ENCODE data around the gene UTF1.

Gene UTF1

GRCh38 chr10:133267829-133268228, 37.8 kb downstream of the UTF1 start:
- Histone ChIP-seq H3K4me1 (ENCODE audit: control insufficient read depth, low read length) (no peaks in the 10 kb centered on the region), H4K20me1 (ENCODE audit: control insufficient read depth, insufficient read depth, low read depth, low read length) (no peaks in the 10 kb centered on the region), H3K4me2 (ENCODE audit: low read length) (no peak overlapping the region), H3K27me3 (ENCODE audit: control insufficient read depth, low read length) (no peaks in the 10 kb centered on the region), H3F3A (ENCODE audit: control insufficient read depth, insufficient read depth) (no peaks in the 10 kb centered on the region), H3K9me2 (replicated peaks; ENCODE audit: control insufficient read depth, low read length) (no peaks in the 10 kb centered on the region), H3K79me2 (ENCODE audit: control insufficient read depth, low read length) (no peaks in the 10 kb centered on the region), H3K4me3 (ENCODE audit: low read length) (no peak overlapping the region), H3K27ac (ENCODE audit: low read depth, low read length) (no peak overlapping the region), H3K9me3 (ENCODE audit: control insufficient read depth, insufficient read depth, low read length) (no peaks in the 10 kb centered on the region), H3K36me3 (ENCODE audit: control insufficient read depth, low read length) (no peaks in the 10 kb centered on the region)
- TF ChIP-seq CTCF (IDR thresholded peaks at IDR 0.05; ENCODE audit: low read depth, low read length, poor library complexity, severe bottlenecking) (no peak), EZH2phosphoT487 (IDR thresholded peaks at IDR 0.05; ENCODE audit: borderline replicate concordance, low read length) (no peak)

- no peak overlapping the region for H3K27ac ChIP-seq (ENCODE audit: low read depth, low read length)
- no peaks in the 10 kb centered on the region for H3K9me2 ChIP-seq (replicated peaks; ENCODE audit: control insufficient read depth, low read length)
- H3K36me3 ChIP-seq (ENCODE audit: control insufficient read depth, low read length): no peaks in the 10 kb centered on the region
- H3F3A ChIP-seq (ENCODE audit: control insufficient read depth, insufficient read depth): no peaks in the 10 kb centered on the region
- H3K79me2 ChIP-seq (ENCODE audit: control insufficient read depth, low read length): no peaks in the 10 kb centered on the region
- H4K20me1 ChIP-seq (ENCODE audit: control insufficient read depth, insufficient read depth, low read depth, low read length): no peaks in the 10 kb centered on the region
- H3K4me3 ChIP-seq (ENCODE audit: low read length): no peak overlapping the region
- no peaks in the 10 kb centered on the region for H3K4me1 ChIP-seq (ENCODE audit: control insufficient read depth, low read length)
- H3K27me3 ChIP-seq (ENCODE audit: control insufficient read depth, low read length): no peaks in the 10 kb centered on the region
- H3K9me3 ChIP-seq (ENCODE audit: control insufficient read depth, insufficient read depth, low read length): no peaks in the 10 kb centered on the region
- TF ChIP-seq CTCF (IDR thresholded peaks at IDR 0.05; ENCODE audit: low read depth, low read length, poor library complexity, severe bottlenecking) (no peak), EZH2phosphoT487 (IDR thresholded peaks at IDR 0.05; ENCODE audit: borderline replicate concordance, low read length) (no peak)
- no peak overlapping the region for H3K4me2 ChIP-seq (ENCODE audit: low read length)
Observed at GRCh38 chr10:133268532-133268931, 38.5 kb downstream of the UTF1 start.

GRCh38 chr10:133269367-133269766, 39.4 kb downstream of the UTF1 start:
- H3K27me3 ChIP-seq (ENCODE audit: control insufficient read depth, low read length): no peaks in the 10 kb centered on the region
- no peaks in the 10 kb centered on the region for H4K20me1 ChIP-seq (ENCODE audit: control insufficient read depth, insufficient read depth, low read depth, low read length)
- H3K4me3 ChIP-seq (ENCODE audit: low read length): no peak overlapping the region
- H3K9me2 ChIP-seq (replicated peaks; ENCODE audit: control insufficient read depth, low read length): no peaks in the 10 kb centered on the region
- no peaks in the 10 kb centered on the region for H3K4me1 ChIP-seq (ENCODE audit: control insufficient read depth, low read length)
- TF ChIP-seq CTCF (IDR thresholded peaks at IDR 0.05; ENCODE audit: low read depth, low read length, poor library complexity, severe bottlenecking): no peak
- TF ChIP-seq EZH2phosphoT487 (IDR thresholded peaks at IDR 0.05; ENCODE audit: borderline replicate concordance, low read length): no peak
- no peaks in the 10 kb centered on the region for H3K9me3 ChIP-seq (ENCODE audit: control insufficient read depth, insufficient read depth, low read length)
- H3K79me2 ChIP-seq (ENCODE audit: control insufficient read depth, low read length): no peaks in the 10 kb centered on the region
- H3K4me2 ChIP-seq (ENCODE audit: low read length): no peak overlapping the region
- H3F3A ChIP-seq (ENCODE audit: control insufficient read depth, insufficient read depth): no peaks in the 10 kb centered on the region
- H3K27ac ChIP-seq (ENCODE audit: low read depth, low read length): no peak overlapping the region
- no peaks in the 10 kb centered on the region for H3K36me3 ChIP-seq (ENCODE audit: control insufficient read depth, low read length)

- Histone ChIP-seq H3K79me2 (ENCODE audit: control insufficient read depth, low read length) (no peaks in the 10 kb centered on the region), H3K4me2 (ENCODE audit: low read length) (no peak overlapping the region), H3K4me1 (ENCODE audit: control insufficient read depth, low read length) (peaks cover 7% of the 10 kb centered on the region), H3K27me3 (ENCODE audit: control insufficient read depth, low read length) (no peaks in the 10 kb centered on the region), H3K4me3 (ENCODE audit: low read length) (no peak overlapping the region), H4K20me1 (ENCODE audit: control insufficient read depth, insufficient read depth, low read depth, low read length) (no peaks in the 10 kb centered on the region), H3K36me3 (ENCODE audit: control insufficient read depth, low read length) (no peaks in the 10 kb centered on the region), H3F3A (ENCODE audit: control insufficient read depth, insufficient read depth) (no peaks in the 10 kb centered on the region), H3K9me2 (replicated peaks; ENCODE audit: control insufficient read depth, low read length) (no peaks in the 10 kb centered on the region), H3K27ac (ENCODE audit: low read depth, low read length) (no peak overlapping the region), H3K9me3 (ENCODE audit: control insufficient read depth, insufficient read depth, low read length) (no peaks in the 10 kb centered on the region)
- TF ChIP-seq CTCF (IDR thresholded peaks at IDR 0.05; ENCODE audit: low read depth, low read length, poor library complexity, severe bottlenecking): no peak
- TF ChIP-seq EZH2phosphoT487 (IDR thresholded peaks at IDR 0.05; ENCODE audit: borderline replicate concordance, low read length): no peak
Observed at GRCh38 chr10:133270204-133270603, 40.2 kb downstream of the UTF1 start.

All from DOHH2 (cell line).